Testis (tissue), 3 donors: ENCODE results near the gene SPECC1L. TPM values are rescaled to one million over a fixed set of nuclear protein-coding genes. Genes with fewer than 3 reads are reported as not detected.
A peak's percentile ranks its signal among the peaks of the same experiment; 100 is the strongest.

Source experiments
- DNase-seq: peaks from one replicate; pipeline ENCODE4 v3.0.0-alpha.2; 2019
- H3K27ac ChIP-seq, 2 donors: fragments of 200-600 bp; sonication (generic); one replicate each; pipeline ENCODE4 v1.5.1; 2019
- H3K27me3 ChIP-seq: fragments of 200-600 bp; sonication (generic); one replicate; pipeline ENCODE4 v1.5.1; 2019
- H3K36me3 ChIP-seq: fragments of 200-600 bp; sonication (generic); one replicate; pipeline ENCODE4 v1.5.1; 2017; ENCODE audit warnings: low read depth; ENCODE audit errors: missing control alignments
- H3K4me1 ChIP-seq: fragments of 200-600 bp; sonication (generic); one replicate; pipeline ENCODE4 v1.5.1; 2019
- H3K4me3 ChIP-seq, 2 donors: fragments of 200-600 bp; sonication (generic); one replicate each; pipeline ENCODE4 v1.5.1; 2017 to 2019
- H3K9me3 ChIP-seq: fragments of 200-600 bp; sonication (generic); one replicate; pipeline ENCODE4 v1.5.1; 2017
- POLR2A ChIP-seq: fragments of 450-650 bp; IDR thresholded peaks from one replicate; pipeline ENCODE4 v1.6.1; 2017; ENCODE audit warnings: antibody characterized with exemption, mild to moderate bottlenecking, moderate library complexity
- WGBS, 2 donors: methylation state at CpG; one replicate each; pipeline ENCODE4 v1.1.5; 2018; 5-methylcytosine and 5-hydroxymethylcytosine counted together
- intact Hi-C: fragments of 100-400 bp; cut with DNase I; formaldehyde crosslinking; loops from one replicate; pipeline ENCODE4 v1.15.1; 2023; ENCODE audit warnings: low total_unique reads
- polyA plus RNA-seq: library from polyadenylated mRNA; stranded (reverse); fragments of 350-450 nt; fragmentation: Illumina TruSeq; extraction: RNeasy Lipid Tissue Mini Kit (QIAGEN cat#74804); gene quantifications from one replicate; pipeline ENCODE4 v1.2.3, GENCODE V29; 2014; ENCODE audit warnings: low read depth, low replicate concordance; ENCODE audit not compliant: insufficient read depth
- total RNA-seq, 2 donors: library from RNA; depleted of rRNA; stranded (reverse); fragments of >200 nt; gene quantifications; one replicate each; pipeline ENCODE4 v1.2.3, GENCODE V29; 2016
- TF ChIP-seq, protein P1 (sequence below), 3 experiments: fragments of 450-650 bp in 2 of 3; fragments of 200-600 bp in 1 of 3; sonication (generic) in 1 of 3; IDR thresholded peaks; one replicate each; pipeline ENCODE4 v1.5.1; 2016 to 2019; ENCODE audit warnings: antibody characterized with exemption in 3 of 3, mild to moderate bottlenecking in 2 of 3, moderate library complexity in 1 of 3

Gene SPECC1L
- total and polyA plus RNA-seq, 3 donors from 2014 or later: 70.0 to 83.6 (median 82.3) TPM

GRCh38 chr22:24429411-24430365 is 159.1 kb downstream of the SPECC1L start:
- H3K27ac ChIP-seq: no peak overlapping the region
- no peaks in the 10 kb centered on the region for H3K36me3 ChIP-seq
- no peaks in the 10 kb centered on the region for H3K27me3 ChIP-seq
- intact Hi-C loops: loop anchor here (10.0 kb wide), 1 partner anchor 75 kb away; no protein-coding TSS in a partner anchor
- TF ChIP-seq, protein P1, sequence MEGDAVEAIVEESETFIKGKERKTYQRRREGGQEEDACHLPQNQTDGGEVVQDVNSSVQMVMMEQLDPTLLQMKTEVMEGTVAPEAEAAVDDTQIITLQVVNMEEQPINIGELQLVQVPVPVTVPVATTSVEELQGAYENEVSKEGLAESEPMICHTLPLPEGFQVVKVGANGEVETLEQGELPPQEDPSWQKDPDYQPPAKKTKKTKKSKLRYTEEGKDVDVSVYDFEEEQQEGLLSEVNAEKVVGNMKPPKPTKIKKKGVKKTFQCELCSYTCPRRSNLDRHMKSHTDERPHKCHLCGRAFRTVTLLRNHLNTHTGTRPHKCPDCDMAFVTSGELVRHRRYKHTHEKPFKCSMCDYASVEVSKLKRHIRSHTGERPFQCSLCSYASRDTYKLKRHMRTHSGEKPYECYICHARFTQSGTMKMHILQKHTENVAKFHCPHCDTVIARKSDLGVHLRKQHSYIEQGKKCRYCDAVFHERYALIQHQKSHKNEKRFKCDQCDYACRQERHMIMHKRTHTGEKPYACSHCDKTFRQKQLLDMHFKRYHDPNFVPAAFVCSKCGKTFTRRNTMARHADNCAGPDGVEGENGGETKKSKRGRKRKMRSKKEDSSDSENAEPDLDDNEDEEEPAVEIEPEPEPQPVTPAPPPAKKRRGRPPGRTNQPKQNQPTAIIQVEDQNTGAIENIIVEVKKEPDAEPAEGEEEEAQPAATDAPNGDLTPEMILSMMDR (IDR thresholded peaks at IDR 0.05): no peak
- TF ChIP-seq POLR2A: no peak
- no peaks in the 10 kb centered on the region for H3K9me3 ChIP-seq
- WGBS, 2 donors: 80 to 91% methylated on average over 16 to 22 of the region's 22 CpGs
- no peak overlapping the region for H3K4me3 ChIP-seq
- DNase-seq: no peak
- peaks cover 24% of the 10 kb centered on the region for H3K4me1 ChIP-seq

GRCh38 chr22:24430431-24431308 is 160.0 kb downstream of the SPECC1L start:
- Histone ChIP-seq H3K4me3 (no peak overlapping the region), H3K27ac (no peak overlapping the region), H3K36me3 (no peaks in the 10 kb centered on the region), H3K9me3 (no peaks in the 10 kb centered on the region), H3K4me1 (peaks cover 29% of the 10 kb centered on the region), H3K27me3 (no peaks in the 10 kb centered on the region)
- intact Hi-C loops: no loop called here
- 40 to 89% methylated on average over 2 to 14 of the region's 14 CpGs for WGBS, 2 donors
- no peak for DNase-seq
- TF ChIP-seq, protein P1 (IDR thresholded peaks at IDR 0.05): no peak
- TF ChIP-seq POLR2A: no peak

GRCh38 chr22:24431309-24432034 is 160.8 kb downstream of the SPECC1L start:
- Histone ChIP-seq H3K27ac (peak overlapping the region in 1 of 2 donors; percentile 45), H3K4me1 (peaks cover 29% of the 10 kb centered on the region), H3K4me3 (no peak overlapping the region), H3K27me3 (no peaks in the 10 kb centered on the region), H3K9me3 (no peaks in the 10 kb centered on the region), H3K36me3 (no peaks in the 10 kb centered on the region)
- DNase-seq: no peak
- TF ChIP-seq, protein P1 (IDR thresholded peaks at IDR 0.05): no peak
- TF ChIP-seq POLR2A: no peak
- intact Hi-C loops: no loop called here
- 86 to 87% methylated on average over 6 to 9 of the region's 9 CpGs for WGBS, 2 donors

DNA sequence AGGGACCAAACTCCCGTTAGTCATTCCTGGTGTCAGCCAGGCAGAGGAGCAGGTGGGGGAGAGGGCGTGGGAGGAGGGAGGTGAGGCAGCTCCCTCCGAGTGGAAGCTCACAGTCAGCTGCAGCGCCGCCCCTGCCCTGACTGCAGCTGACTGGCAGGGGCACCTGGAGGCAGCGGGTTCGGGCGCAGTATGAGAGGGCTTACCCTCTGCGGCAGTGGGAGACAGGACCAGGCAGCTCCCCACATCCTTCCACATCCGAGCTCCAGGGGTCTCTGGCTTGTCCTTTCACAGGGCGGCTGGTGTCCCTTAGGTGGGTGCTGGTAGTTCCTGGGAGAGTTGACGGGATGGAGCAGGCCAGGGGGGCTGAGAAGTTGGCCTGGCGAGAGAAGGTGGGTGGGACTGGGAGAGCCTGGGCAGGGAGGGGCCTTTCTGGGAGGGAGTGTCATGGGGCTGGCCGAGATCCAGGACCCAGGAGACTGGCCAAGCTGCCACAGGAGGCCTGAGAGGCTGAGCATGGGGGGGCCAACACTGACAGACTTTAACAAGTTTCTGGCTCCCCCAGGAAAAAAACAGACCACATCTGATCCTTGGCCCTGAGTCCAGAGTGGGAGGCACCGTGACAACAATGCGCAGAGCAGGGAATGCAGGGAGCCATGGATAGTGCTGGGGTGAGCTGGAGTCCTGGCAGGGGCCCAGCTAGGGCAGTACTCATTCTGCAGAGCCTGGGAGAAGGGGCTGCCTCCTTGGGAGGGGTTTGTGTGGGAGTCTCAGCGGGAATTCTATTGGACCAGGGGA is 161.6 kb downstream of the SPECC1L start:
- no peaks in the 10 kb centered on the region for H3K27me3 ChIP-seq
- intact Hi-C loops: no loop called here
- H3K9me3 ChIP-seq: no peaks in the 10 kb centered on the region
- 54 to 60% methylated on average over 16 to 17 of the region's 17 CpGs for WGBS, 2 donors
- no peak overlapping the region for H3K4me3 ChIP-seq
- H3K27ac ChIP-seq: peak overlapping the region in 1 of 2 donors; percentile 45
- TF ChIP-seq POLR2A: no peak
- TF ChIP-seq, protein P1 (IDR thresholded peaks at IDR 0.05): no peak
- DNase-seq: peak; percentile 86
- H3K4me1 ChIP-seq: peaks cover 29% of the 10 kb centered on the region
- H3K36me3 ChIP-seq: no peaks in the 10 kb centered on the region
